Chondrocyte (in vitro differentiated cells): ENCODE measurements around the gene SND1. TPM values are rescaled to one million over a fixed set of nuclear protein-coding genes. Genes with fewer than 3 reads are reported as not detected.
A peak's percentile ranks its signal among the peaks of the same experiment; 100 is the strongest.

Experiments used
- DNase-seq: peaks from one replicate; pipeline ENCODE4 v3.0.0; 2021; ENCODE audit warnings: mixed read lengths, low spot score
- H3K27ac Mint-ChIP-seq: one replicate; pipeline ENCODE4 v1.8.0; 2021; ENCODE audit warnings: mild to moderate bottlenecking, moderate library complexity, mixed read lengths; ENCODE audit not compliant: unreplicated experiment
- H3K27me3 Mint-ChIP-seq: 2 replicates; pipeline ENCODE4 v1.8.0; 2021; ENCODE audit warnings: low read depth, mixed read lengths
- H3K36me3 Mint-ChIP-seq: 2 replicates; pipeline ENCODE4 v1.8.0; 2021; ENCODE audit warnings: low read depth, mixed read lengths
- H3K4me1 Mint-ChIP-seq: 2 replicates; pipeline ENCODE4 v1.8.0; 2021; ENCODE audit warnings: low read depth, mild to moderate bottlenecking, mixed read lengths
- H3K4me3 Mint-ChIP-seq: one replicate; pipeline ENCODE4 v1.8.0; 2021; ENCODE audit warnings: mild to moderate bottlenecking, moderate library complexity, mixed read lengths; ENCODE audit not compliant: unreplicated experiment
- H3K9me3 Mint-ChIP-seq: 2 replicates; pipeline ENCODE4 v1.8.0; 2021; ENCODE audit warnings: low read depth, mixed read lengths
- total RNA-seq: library from RNA; stranded (reverse); gene quantifications from 3 replicates; pipeline ENCODE4 v1.2.1, GENCODE V29; 2021
- TF ChIP-seq, protein P1 (sequence below): fragments of 200-600 bp; sonication (generic); IDR thresholded peaks from 2 replicates; pipeline ENCODE4 v1.5.0; 2021; ENCODE audit warnings: antibody characterized with exemption, mild to moderate bottlenecking, moderate library complexity

SND1 gene
- total RNA-seq, 1 donor from 2014 or later, result 229 TPM

DNA sequence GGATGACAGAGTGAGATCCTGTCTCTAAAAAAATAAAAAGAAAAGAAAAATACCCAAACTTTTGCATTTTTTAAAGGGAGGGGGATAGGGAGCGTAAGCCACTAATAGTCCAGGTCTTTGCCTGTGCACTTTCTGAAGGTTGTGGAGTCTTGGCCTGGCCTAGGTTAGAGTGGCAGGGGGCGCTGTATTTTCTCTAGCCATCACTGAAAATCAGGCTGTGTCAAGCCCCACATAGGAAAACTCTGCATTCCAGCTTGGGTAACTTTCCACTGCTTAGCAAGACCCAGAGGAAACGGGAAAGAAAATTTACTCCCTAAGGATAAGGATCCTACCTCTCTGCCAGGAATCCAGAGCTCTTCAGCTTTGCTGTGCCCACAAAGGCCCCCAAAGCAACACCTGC is 23.5 kb upstream of the SND1 start:
- Mint-ChIP-seq H3K4me1 (peaks cover 13% of the 10 kb centered on the region), H3K27me3 (peaks cover 17% of the 10 kb centered on the region), H3K27ac (no peak overlapping the region), H3K36me3 (peaks cover 1% of the 10 kb centered on the region), H3K9me3 (no peaks in the 10 kb centered on the region), H3K4me3 (no peak overlapping the region)
- TF ChIP-seq, protein P1, sequence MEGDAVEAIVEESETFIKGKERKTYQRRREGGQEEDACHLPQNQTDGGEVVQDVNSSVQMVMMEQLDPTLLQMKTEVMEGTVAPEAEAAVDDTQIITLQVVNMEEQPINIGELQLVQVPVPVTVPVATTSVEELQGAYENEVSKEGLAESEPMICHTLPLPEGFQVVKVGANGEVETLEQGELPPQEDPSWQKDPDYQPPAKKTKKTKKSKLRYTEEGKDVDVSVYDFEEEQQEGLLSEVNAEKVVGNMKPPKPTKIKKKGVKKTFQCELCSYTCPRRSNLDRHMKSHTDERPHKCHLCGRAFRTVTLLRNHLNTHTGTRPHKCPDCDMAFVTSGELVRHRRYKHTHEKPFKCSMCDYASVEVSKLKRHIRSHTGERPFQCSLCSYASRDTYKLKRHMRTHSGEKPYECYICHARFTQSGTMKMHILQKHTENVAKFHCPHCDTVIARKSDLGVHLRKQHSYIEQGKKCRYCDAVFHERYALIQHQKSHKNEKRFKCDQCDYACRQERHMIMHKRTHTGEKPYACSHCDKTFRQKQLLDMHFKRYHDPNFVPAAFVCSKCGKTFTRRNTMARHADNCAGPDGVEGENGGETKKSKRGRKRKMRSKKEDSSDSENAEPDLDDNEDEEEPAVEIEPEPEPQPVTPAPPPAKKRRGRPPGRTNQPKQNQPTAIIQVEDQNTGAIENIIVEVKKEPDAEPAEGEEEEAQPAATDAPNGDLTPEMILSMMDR, result no peak
- no peak for DNase-seq

DNA sequence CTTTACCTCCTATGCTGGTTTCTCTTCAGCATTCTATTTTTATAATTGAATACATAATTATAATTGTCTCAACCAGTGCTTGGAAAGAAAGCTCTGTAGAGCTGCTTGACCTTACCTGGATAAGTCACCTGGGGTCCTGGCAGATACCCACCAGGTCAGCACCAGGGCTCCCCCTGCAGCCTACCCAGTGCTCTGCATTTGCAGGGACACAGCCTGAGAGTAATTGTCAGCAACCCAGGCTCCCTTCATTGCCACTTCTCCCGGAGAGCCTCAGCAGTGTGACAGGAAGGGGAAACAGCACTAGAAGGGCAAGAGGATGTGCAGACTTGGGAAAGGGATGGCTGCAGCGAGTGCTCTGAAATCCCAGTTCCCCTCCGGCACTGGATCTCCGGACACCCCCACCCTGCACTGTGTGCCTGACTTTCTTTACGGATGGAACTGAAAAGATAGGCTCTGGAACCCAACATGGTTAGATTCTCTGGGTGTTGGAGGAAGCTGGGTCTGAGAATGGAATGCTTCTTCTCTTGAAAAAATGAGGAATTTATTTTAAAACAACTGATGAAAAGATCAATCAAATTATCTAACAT is 22.6 kb upstream of the SND1 start:
- Mint-ChIP-seq H3K27ac (no peak overlapping the region), H3K36me3 (no peaks in the 10 kb centered on the region), H3K9me3 (no peaks in the 10 kb centered on the region), H3K27me3 (peaks cover 11% of the 10 kb centered on the region), H3K4me1 (peaks cover 13% of the 10 kb centered on the region), H3K4me3 (no peak overlapping the region)
- TF ChIP-seq, protein P1, result peak; percentile 62
- DNase-seq, result no peak

DNA sequence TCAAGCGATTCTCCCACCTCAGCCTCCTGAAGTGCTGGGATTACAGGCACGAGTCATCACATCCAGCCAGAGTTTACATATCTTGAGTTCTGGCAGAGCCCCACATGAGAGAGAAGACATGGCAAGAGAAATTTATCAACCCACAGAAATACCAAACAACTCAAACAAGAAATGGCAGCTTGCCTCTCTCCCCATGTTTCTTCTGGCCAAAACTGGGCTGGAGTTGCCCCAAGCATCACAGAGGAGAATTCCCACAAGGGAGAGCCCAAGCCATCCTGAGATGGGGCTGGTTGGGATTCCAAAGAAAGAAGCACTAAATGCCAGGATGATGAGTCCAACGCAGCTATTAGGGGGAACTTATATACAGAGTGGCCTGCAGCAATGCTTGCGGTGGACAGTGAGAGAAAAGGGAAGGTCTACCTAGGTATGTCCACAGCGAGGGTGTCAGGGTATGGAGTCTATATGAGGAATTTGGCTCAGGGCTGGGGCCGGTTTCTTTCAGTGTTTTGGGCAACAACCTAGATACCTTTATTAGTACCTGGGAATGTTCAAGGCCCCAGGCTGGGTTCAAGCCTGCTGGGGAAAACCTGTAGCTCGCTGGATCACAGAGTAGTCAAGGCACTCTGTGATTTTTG is 19.6 kb upstream of the SND1 start:
- TF ChIP-seq, protein P1, result no peak
- no peak for DNase-seq
- peaks cover 2% of the 10 kb centered on the region for H3K27me3 Mint-ChIP-seq
- H3K36me3 Mint-ChIP-seq, result no peaks in the 10 kb centered on the region
- no peaks in the 10 kb centered on the region for H3K9me3 Mint-ChIP-seq
- no peak overlapping the region for H3K4me3 Mint-ChIP-seq
- peaks cover 20% of the 10 kb centered on the region for H3K4me1 Mint-ChIP-seq
- H3K27ac Mint-ChIP-seq, result peak overlapping the region; percentile 79

DNA sequence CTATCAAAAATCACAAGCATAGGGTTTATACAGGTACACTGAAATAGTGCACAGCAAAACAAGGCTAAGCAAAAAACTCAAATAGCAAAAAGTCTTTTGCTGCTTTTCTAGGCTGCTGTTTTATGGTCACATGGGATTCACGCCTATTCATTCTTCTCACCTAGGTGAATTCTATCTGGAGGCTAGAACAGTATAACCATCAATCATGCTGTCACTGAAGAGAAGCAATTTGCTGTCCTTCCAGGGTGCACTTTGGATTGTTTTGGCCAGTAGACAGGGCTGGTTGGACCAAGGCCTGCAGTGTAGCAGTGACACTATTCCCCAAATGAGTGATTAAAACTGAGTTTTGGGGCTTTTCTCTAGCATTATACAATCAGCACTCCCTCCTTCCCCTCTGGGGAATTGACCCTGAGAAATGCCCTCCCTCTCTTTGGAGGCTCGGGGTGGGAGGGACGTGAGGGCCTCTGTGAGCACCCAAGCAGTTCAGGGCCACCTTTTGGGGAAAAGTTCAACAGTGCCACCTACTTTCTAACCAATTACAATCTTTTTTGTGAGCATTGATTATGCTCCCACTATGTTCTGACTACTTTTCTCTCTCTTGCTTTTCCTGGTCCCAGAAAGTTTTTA is 16.2 kb upstream of the SND1 start:
- H3K4me3 Mint-ChIP-seq, result no peak overlapping the region
- no peak overlapping the region for H3K27ac Mint-ChIP-seq
- TF ChIP-seq, protein P1, result no peak
- DNase-seq, result no peak
- peaks cover 22% of the 10 kb centered on the region for H3K4me1 Mint-ChIP-seq
- no peaks in the 10 kb centered on the region for H3K27me3 Mint-ChIP-seq
- H3K9me3 Mint-ChIP-seq, result no peaks in the 10 kb centered on the region
- H3K36me3 Mint-ChIP-seq, result no peaks in the 10 kb centered on the region

DNA sequence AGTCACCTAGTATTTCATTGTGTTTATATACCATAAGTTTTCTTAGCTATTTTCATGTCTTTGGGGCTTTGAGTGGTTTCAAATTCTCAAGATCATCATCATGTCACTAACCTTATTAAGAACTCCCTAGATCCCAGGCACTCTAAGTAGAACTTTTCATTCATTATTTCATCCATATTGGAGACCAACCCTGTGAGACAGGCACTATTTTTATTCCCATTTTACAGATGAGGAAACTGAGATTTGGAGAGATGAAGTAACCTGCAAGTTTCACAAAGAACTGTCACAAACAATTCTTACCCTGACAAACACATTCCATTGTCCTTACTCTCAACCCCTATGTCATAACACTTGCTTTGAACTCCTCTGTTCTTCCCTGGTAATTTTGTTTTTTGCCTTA is 13.8 kb upstream of the SND1 start:
- H3K27me3 Mint-ChIP-seq, result no peaks in the 10 kb centered on the region
- TF ChIP-seq, protein P1, result no peak
- H3K4me1 Mint-ChIP-seq, result peaks cover 19% of the 10 kb centered on the region
- no peaks in the 10 kb centered on the region for H3K9me3 Mint-ChIP-seq
- no peak overlapping the region for H3K4me3 Mint-ChIP-seq
- no peaks in the 10 kb centered on the region for H3K36me3 Mint-ChIP-seq
- no peak for DNase-seq
- no peak overlapping the region for H3K27ac Mint-ChIP-seq
